ENCODE results near the gene SMARCD1.

- TF ChIP-seq, protein P1, sequence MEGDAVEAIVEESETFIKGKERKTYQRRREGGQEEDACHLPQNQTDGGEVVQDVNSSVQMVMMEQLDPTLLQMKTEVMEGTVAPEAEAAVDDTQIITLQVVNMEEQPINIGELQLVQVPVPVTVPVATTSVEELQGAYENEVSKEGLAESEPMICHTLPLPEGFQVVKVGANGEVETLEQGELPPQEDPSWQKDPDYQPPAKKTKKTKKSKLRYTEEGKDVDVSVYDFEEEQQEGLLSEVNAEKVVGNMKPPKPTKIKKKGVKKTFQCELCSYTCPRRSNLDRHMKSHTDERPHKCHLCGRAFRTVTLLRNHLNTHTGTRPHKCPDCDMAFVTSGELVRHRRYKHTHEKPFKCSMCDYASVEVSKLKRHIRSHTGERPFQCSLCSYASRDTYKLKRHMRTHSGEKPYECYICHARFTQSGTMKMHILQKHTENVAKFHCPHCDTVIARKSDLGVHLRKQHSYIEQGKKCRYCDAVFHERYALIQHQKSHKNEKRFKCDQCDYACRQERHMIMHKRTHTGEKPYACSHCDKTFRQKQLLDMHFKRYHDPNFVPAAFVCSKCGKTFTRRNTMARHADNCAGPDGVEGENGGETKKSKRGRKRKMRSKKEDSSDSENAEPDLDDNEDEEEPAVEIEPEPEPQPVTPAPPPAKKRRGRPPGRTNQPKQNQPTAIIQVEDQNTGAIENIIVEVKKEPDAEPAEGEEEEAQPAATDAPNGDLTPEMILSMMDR (IDR thresholded peaks at IDR 0.05; ENCODE audit: poor library complexity) = no peak
- no peak for TF ChIP-seq EZH2 (IDR thresholded peaks at IDR 0.05; ENCODE audit: borderline replicate concordance)
- no peak for TF ChIP-seq EZH2phosphoT487 (IDR thresholded peaks at IDR 0.05; ENCODE audit: low read depth, severe bottlenecking, unreplicated experiment)
Observed at GRCh38 chr12:50099302-50100008, 14.3 kb downstream of the SMARCD1 start.
